IPS-20b (cell line): Measurements from ENCODE around the gene ECT2.

Experiments
- H3K27ac ChIP-seq: one replicate; pipeline ENCODE4 v1.5.1; 2013; ENCODE audit warnings: low read length
- H3K27me3 ChIP-seq: 2 replicates; pipeline ENCODE4 v1.6.1; 2013; ENCODE audit warnings: mild to moderate bottlenecking, low read length, inconsistent platforms; ENCODE audit not compliant: insufficient read depth
- H3K36me3 ChIP-seq: 2 replicates; pipeline ENCODE4 v1.6.1; 2013; ENCODE audit warnings: low read depth, mild to moderate bottlenecking, inconsistent platforms, low read length, moderate library complexity; ENCODE audit not compliant: insufficient read depth
- H3K4me1 ChIP-seq: 2 replicates; pipeline ENCODE4 v1.6.1; 2013; ENCODE audit warnings: mild to moderate bottlenecking, control low read depth, inconsistent platforms, low read length, moderate library complexity; ENCODE audit not compliant: insufficient read depth
- H3K4me3 ChIP-seq: 2 replicates; pipeline ENCODE4 v1.5.1; 2013; ENCODE audit warnings: mild to moderate bottlenecking, low read length, inconsistent platforms
- H3K9ac ChIP-seq: 2 replicates; pipeline ENCODE4 v1.6.1; 2013; ENCODE audit warnings: low read depth, mild to moderate bottlenecking, inconsistent platforms, low read length, moderate library complexity
- H3K9me3 ChIP-seq: 2 replicates; pipeline ENCODE4 v1.6.1; 2013; ENCODE audit warnings: mild to moderate bottlenecking, low read depth, low read length, inconsistent platforms; ENCODE audit not compliant: insufficient read depth

Gene ECT2

DNA sequence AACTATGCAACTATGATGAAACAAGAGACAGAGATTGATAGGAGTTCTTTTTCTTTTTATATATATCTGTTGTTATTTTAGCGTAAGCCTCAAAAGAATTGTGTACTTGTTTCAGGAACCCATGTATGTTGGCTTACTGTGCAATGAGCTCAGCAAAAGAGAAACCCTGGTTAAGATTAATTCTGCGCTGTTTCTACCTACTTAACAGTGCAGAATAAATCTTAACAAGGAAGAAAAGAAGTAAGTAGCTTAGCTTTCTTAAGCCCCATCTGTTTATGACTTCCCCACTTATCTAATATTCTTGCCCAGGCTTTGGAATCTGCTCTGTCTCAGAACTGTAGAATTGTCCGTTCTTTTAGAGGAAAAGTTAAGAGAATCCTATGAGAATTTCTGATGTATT, 27.4 kb downstream of the ECT2 start:
- no peak overlapping the region for H3K4me3 ChIP-seq
- no peaks in the 10 kb centered on the region for H3K27me3 ChIP-seq
- no peaks in the 10 kb centered on the region for H3K4me1 ChIP-seq
- H3K36me3 ChIP-seq: peaks cover 94% of the 10 kb centered on the region
- H3K9me3 ChIP-seq: no peaks in the 10 kb centered on the region
- H3K27ac ChIP-seq: no peak overlapping the region
- H3K9ac ChIP-seq: no peak overlapping the region

DNA sequence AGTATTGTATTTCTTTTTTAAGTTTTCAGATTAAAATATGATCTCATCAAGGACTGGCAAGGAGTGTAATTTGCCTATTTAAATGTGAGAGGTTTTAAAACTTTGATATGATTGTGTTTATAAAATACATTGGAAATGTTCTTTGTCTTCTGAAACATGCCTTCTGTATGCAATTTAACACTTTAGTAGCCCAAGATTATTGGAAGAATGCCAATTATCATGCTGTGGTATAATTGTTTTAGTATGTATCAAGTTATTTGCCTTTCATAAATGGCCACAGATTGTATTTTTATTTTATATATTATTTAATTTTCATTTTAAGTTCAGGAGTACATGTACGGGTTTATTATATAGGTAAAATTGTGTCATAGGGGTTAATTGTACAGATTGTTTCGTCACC, 31.7 kb downstream of the ECT2 start:
- Histone ChIP-seq H3K27ac (no peak overlapping the region), H3K9ac (no peak overlapping the region), H3K27me3 (no peaks in the 10 kb centered on the region), H3K36me3 (peaks cover 93% of the 10 kb centered on the region), H3K9me3 (no peaks in the 10 kb centered on the region), H3K4me3 (no peak overlapping the region), H3K4me1 (no peaks in the 10 kb centered on the region)

- Histone ChIP-seq H3K27me3 (no peaks in the 10 kb centered on the region), H3K36me3 (peaks cover 98% of the 10 kb centered on the region), H3K4me3 (no peak overlapping the region), H3K4me1 (no peaks in the 10 kb centered on the region), H3K9ac (no peak overlapping the region), H3K9me3 (no peaks in the 10 kb centered on the region), H3K27ac (no peak overlapping the region)
Observed at GRCh38 chr3:172786036-172786435, 35.5 kb downstream of the ECT2 start.

GRCh38 chr3:172787019-172787418, 36.5 kb downstream of the ECT2 start:
- Histone ChIP-seq H3K9me3 (no peaks in the 10 kb centered on the region), H3K27me3 (no peaks in the 10 kb centered on the region), H3K27ac (no peak overlapping the region), H3K9ac (no peak overlapping the region), H3K36me3 (peaks cover 98% of the 10 kb centered on the region), H3K4me3 (no peak overlapping the region), H3K4me1 (no peaks in the 10 kb centered on the region)

DNA sequence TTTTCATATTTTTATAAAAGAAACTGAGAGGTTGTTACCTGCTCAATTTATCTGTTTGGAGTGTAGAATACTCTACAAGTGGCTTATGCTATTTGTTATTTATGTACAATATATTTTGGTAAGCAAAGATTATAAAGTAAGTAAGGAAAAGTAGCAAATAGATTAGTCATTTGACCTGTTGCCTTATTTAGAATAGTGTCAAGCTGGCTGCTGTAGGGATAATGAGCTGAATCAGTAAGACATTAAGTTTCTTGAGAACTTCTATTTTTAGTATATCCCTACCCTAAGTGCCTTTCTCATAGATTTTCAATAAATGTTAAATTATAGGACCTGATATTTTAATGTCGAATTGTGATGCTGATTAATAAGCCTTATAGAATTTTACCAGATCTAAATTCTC, 37.2 kb downstream of the ECT2 start:
- Histone ChIP-seq H3K27me3 (no peaks in the 10 kb centered on the region), H3K9me3 (no peaks in the 10 kb centered on the region), H3K27ac (no peak overlapping the region), H3K4me1 (no peaks in the 10 kb centered on the region), H3K36me3 (peaks cover 98% of the 10 kb centered on the region), H3K9ac (no peak overlapping the region), H3K4me3 (no peak overlapping the region)

DNA sequence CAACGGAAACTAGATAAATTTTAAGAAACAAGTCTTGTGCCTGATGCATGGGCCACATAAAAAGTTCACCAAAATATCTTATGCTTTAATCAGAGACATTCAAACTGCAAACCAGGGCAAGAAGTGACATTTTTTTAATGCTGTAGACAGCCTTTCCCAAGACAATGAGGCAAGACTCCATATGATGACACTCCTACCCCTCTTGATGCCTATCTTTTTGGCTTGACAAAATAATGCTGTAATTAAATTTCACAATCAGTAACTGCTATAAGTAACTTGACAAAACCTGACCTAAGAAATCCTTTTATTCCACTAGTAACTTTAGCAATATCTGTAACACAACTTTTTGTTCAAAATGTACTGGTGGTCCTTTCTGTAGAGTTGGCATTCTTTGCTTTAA, 48.7 kb downstream of the ECT2 start:
- Histone ChIP-seq H3K27me3 (no peaks in the 10 kb centered on the region), H3K36me3 (peaks cover 73% of the 10 kb centered on the region), H3K4me3 (no peak overlapping the region), H3K27ac (no peak overlapping the region), H3K9ac (no peak overlapping the region), H3K9me3 (no peaks in the 10 kb centered on the region), H3K4me1 (no peaks in the 10 kb centered on the region)

- Histone ChIP-seq H3K27ac (no peak overlapping the region), H3K9me3 (no peaks in the 10 kb centered on the region), H3K9ac (no peak overlapping the region), H3K4me3 (no peak overlapping the region), H3K36me3 (peaks cover 77% of the 10 kb centered on the region), H3K4me1 (no peaks in the 10 kb centered on the region), H3K27me3 (no peaks in the 10 kb centered on the region)
Observed at GRCh38 chr3:172800156-172800555, 49.6 kb downstream of the ECT2 start.

DNA sequence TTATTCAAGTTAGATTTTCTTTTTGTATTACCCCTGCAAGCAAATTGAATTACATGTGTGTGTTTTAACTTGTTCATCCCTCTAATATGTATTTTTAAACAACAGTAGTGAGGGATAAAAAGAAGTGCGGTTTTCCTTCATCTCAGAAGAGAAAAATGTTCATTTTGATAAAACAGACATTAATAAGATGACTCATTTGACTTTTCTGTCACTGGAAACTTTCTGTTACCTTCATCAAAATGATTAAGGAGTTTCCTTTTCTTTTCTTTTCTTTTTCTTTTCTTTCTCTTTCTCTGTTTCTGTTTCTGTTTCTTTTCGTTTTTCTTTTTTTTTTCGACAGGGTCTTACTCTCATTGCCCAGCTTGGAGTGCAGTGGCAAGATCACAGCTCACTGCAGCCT, 53.0 kb downstream of the ECT2 start:
- Histone ChIP-seq H3K4me1 (no peaks in the 10 kb centered on the region), H3K9ac (no peak overlapping the region), H3K27me3 (no peaks in the 10 kb centered on the region), H3K4me3 (no peak overlapping the region), H3K36me3 (peaks cover 86% of the 10 kb centered on the region), H3K27ac (no peak overlapping the region), H3K9me3 (no peaks in the 10 kb centered on the region)

DNA sequence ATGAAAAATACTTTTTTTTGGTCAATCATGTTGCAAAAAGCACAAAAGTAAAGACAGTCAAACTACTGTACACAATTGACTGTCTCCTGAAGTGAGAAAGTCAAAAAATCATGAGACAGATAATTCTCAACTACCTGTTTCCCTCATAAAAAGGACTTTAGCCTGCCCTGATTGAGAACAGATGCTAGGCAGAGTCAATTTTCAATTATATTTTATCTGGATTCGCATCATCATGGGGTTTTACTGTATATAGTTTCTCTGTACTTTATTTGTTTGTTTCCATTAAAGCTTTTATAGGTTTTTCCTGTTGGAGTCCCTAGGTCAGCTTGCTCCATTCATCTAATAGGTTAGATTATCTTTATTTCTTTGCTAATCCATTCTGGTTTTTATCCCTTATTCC, 53.8 kb downstream of the ECT2 start:
- Histone ChIP-seq H3K9ac (no peak overlapping the region), H3K36me3 (peaks cover 87% of the 10 kb centered on the region), H3K4me3 (no peak overlapping the region), H3K4me1 (no peaks in the 10 kb centered on the region), H3K27me3 (no peaks in the 10 kb centered on the region), H3K27ac (no peak overlapping the region), H3K9me3 (no peaks in the 10 kb centered on the region)

- Histone ChIP-seq H3K27ac (no peak overlapping the region), H3K9ac (no peak overlapping the region), H3K27me3 (no peaks in the 10 kb centered on the region), H3K36me3 (peaks cover 92% of the 10 kb centered on the region), H3K9me3 (no peaks in the 10 kb centered on the region), H3K4me3 (no peak overlapping the region), H3K4me1 (no peaks in the 10 kb centered on the region)
Observed at GRCh38 chr3:172808969-172809546, 58.5 kb downstream of the ECT2 start.

GRCh38 chr3:172811099-172811498, 60.6 kb downstream of the ECT2 start:
- Histone ChIP-seq H3K36me3 (peaks cover 94% of the 10 kb centered on the region), H3K9me3 (no peaks in the 10 kb centered on the region), H3K9ac (no peak overlapping the region), H3K27ac (no peak overlapping the region), H3K4me1 (no peaks in the 10 kb centered on the region), H3K27me3 (no peaks in the 10 kb centered on the region), H3K4me3 (no peak overlapping the region)

GRCh38 chr3:172813462-172813861, 62.9 kb downstream of the ECT2 start:
- H3K4me1 ChIP-seq: no peaks in the 10 kb centered on the region
- H3K27ac ChIP-seq: no peak overlapping the region
- H3K36me3 ChIP-seq: peaks cover 93% of the 10 kb centered on the region
- no peak overlapping the region for H3K9ac ChIP-seq
- no peaks in the 10 kb centered on the region for H3K27me3 ChIP-seq
- no peaks in the 10 kb centered on the region for H3K9me3 ChIP-seq
- H3K4me3 ChIP-seq: no peak overlapping the region

DNA sequence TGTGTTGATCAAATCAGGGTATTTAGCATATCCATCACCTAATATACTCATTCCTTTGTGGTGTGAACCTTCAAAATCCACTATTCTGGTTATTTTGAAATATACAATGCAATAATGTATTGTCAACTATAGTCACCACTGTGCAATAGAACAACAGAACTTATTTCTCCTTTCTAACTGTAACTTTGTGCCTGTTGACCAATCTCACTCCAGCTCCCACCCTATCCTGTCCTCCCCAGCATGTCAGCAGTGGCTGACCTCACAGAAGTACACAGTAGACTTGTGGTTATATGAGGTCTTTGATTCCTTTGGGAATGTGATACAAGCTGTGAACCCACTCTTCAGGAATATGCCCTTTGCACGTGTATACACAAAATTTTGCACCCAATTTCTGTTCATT, 64.2 kb downstream of the ECT2 start:
- Histone ChIP-seq H3K36me3 (peaks cover 93% of the 10 kb centered on the region), H3K4me3 (no peak overlapping the region), H3K27ac (no peak overlapping the region), H3K9ac (no peak overlapping the region), H3K27me3 (no peaks in the 10 kb centered on the region), H3K9me3 (no peaks in the 10 kb centered on the region), H3K4me1 (no peaks in the 10 kb centered on the region)
